A673 (cell line): ENCODE results near the gene TMOD3. TPM values are rescaled to one million over a fixed set of nuclear protein-coding genes. Genes with fewer than 3 reads are reported as not detected.

ENCODE experiments used
- BruUV-seq: library from RNA; stranded (reverse); fragments of 400-500 nt; replicated peaks from 2 replicates; lab custom pipeline; 2021; lab: Mats Ljungman, UMichigan
- CTCF ChIA-PET: fragments of 300-600 bp; sonication (Branson Sonifier 250); formaldehyde crosslinking; loops from one replicate; lab custom pipeline; 2022; ENCODE audit warnings: antibody characterized with exemption; lab: Charles Lee
- POLR2A ChIA-PET: fragments of 300-600 bp; sonication (Branson Sonifier 250); formaldehyde crosslinking; loops from one replicate; lab custom pipeline; 2022; ENCODE audit warnings: antibody characterized with exemption; ENCODE audit not compliant: low non-redundant PET; lab: Charles Lee
- DNase-seq: peaks from one replicate; pipeline ENCODE4 v3.0.0-alpha.2; 2015; ENCODE audit warnings: low spot score
- H3K27ac ChIP-seq: fragments of 200-600 bp; sonication (generic); 2 replicates; pipeline ENCODE4 v1.5.1; 2016; ENCODE audit warnings: mixed run types, low read depth, mild to moderate bottlenecking, mixed read lengths, antibody characterized with exemption, low read length; ENCODE audit not compliant: poor library complexity, severe bottlenecking
- H3K27me3 ChIP-seq: fragments of 200-600 bp; sonication (generic); replicated peaks from 2 replicates; pipeline ENCODE4 v1.6.1; 2017; ENCODE audit warnings: mixed run types, low read depth, mild to moderate bottlenecking, mixed read lengths, antibody characterized with exemption, low read length; ENCODE audit not compliant: insufficient read depth, poor library complexity
- H3K36me3 ChIP-seq: fragments of 200-600 bp; sonication (generic); 2 replicates; pipeline ENCODE4 v1.6.1; 2016; ENCODE audit warnings: mixed run types, mild to moderate bottlenecking, mixed read lengths, antibody characterized with exemption, low read length; ENCODE audit not compliant: insufficient read depth, poor library complexity, severe bottlenecking
- H3K4me1 ChIP-seq: fragments of 200-600 bp; sonication (generic); 2 replicates; pipeline ENCODE4 v1.6.1; 2017; ENCODE audit warnings: mixed run types, mild to moderate bottlenecking, mixed read lengths, antibody characterized with exemption, low read length; ENCODE audit not compliant: insufficient read depth, poor library complexity, severe bottlenecking
- H3K4me3 ChIP-seq: fragments of 200-600 bp; sonication (generic); 2 replicates; pipeline ENCODE4 v1.5.1; 2016; ENCODE audit warnings: low read depth, mixed run types, mild to moderate bottlenecking, mixed read lengths, low read length; ENCODE audit not compliant: poor library complexity, severe bottlenecking
- H3K9me3 ChIP-seq: fragments of 200-600 bp; sonication (generic); 2 replicates; pipeline ENCODE4 v1.6.1; 2016; ENCODE audit warnings: mixed run types, low read depth, mild to moderate bottlenecking, mixed read lengths, antibody characterized with exemption, low read length; ENCODE audit not compliant: poor library complexity, severe bottlenecking
- EZH2 ChIP-seq: fragments of 200-600 bp; sonication (generic); IDR thresholded peaks from 2 replicates; pipeline ENCODE4 v1.6.1; 2017; ENCODE audit warnings: borderline replicate concordance, low read depth, mild to moderate bottlenecking, mixed read lengths, antibody characterized with exemption, low read length; ENCODE audit not compliant: poor library complexity, severe bottlenecking
- intact Hi-C: fragments of 100-400 bp; cut with micrococcal nuclease; formaldehyde crosslinking; loops from one replicate; pipeline ENCODE4 v1.10.0; 2022; ENCODE audit not compliant: unreplicated experiment
- total RNA-seq: library from RNA; stranded (reverse); gene quantifications from 2 replicates; pipeline ENCODE4 v1.2.3, GENCODE V29; 2021
- TF ChIP-seq, protein P1 (sequence below): fragments of 300-800, 200-600 bp; sonication (generic); conservative IDR thresholded peaks from 2 replicates; pipeline ENCODE4 v1.5.1; 2017; ENCODE audit warnings: low read depth, mild to moderate bottlenecking, antibody characterized with exemption, low read length, moderate library complexity, mixed read lengths

Gene TMOD3
- total RNA-seq, 1 experiment from 2014 or later: 66.6 TPM

DNA sequence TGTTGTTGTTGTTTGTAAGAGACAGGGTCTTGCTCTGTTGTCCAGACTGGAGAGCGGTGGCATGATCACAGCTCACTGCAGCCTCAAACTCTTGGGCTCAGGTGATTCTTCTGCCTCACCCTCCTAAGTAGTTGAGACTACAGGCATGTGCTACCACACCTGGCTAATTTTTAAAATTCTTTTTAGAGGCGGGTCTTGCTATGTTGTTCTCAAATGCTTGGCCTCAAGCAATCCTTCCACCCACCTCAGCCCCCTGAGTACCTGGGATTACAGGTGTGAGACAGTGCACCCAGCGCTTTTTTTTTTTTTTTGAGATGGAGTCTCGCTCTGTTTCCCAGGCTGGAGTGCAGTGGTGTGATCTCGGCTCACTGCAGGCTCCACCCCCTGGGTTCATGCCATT is 46.7 kb downstream of the TMOD3 start:
- Histone ChIP-seq H3K36me3 (no peaks in the 10 kb centered on the region), H3K4me3 (no peak overlapping the region), H3K27me3 (no peaks in the 10 kb centered on the region), H3K9me3 (no peaks in the 10 kb centered on the region), H3K4me1 (peaks cover 27% of the 10 kb centered on the region), H3K27ac (no peak overlapping the region)
- POLR2A ChIA-PET: no interaction called here
- no peak for DNase-seq
- intact Hi-C loops: no loop called here
- CTCF ChIA-PET: no interaction called here
- no peak for TF ChIP-seq EZH2
- TF ChIP-seq, protein P1, sequence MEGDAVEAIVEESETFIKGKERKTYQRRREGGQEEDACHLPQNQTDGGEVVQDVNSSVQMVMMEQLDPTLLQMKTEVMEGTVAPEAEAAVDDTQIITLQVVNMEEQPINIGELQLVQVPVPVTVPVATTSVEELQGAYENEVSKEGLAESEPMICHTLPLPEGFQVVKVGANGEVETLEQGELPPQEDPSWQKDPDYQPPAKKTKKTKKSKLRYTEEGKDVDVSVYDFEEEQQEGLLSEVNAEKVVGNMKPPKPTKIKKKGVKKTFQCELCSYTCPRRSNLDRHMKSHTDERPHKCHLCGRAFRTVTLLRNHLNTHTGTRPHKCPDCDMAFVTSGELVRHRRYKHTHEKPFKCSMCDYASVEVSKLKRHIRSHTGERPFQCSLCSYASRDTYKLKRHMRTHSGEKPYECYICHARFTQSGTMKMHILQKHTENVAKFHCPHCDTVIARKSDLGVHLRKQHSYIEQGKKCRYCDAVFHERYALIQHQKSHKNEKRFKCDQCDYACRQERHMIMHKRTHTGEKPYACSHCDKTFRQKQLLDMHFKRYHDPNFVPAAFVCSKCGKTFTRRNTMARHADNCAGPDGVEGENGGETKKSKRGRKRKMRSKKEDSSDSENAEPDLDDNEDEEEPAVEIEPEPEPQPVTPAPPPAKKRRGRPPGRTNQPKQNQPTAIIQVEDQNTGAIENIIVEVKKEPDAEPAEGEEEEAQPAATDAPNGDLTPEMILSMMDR: no peak
- BruUV-seq: no TSS peak

DNA sequence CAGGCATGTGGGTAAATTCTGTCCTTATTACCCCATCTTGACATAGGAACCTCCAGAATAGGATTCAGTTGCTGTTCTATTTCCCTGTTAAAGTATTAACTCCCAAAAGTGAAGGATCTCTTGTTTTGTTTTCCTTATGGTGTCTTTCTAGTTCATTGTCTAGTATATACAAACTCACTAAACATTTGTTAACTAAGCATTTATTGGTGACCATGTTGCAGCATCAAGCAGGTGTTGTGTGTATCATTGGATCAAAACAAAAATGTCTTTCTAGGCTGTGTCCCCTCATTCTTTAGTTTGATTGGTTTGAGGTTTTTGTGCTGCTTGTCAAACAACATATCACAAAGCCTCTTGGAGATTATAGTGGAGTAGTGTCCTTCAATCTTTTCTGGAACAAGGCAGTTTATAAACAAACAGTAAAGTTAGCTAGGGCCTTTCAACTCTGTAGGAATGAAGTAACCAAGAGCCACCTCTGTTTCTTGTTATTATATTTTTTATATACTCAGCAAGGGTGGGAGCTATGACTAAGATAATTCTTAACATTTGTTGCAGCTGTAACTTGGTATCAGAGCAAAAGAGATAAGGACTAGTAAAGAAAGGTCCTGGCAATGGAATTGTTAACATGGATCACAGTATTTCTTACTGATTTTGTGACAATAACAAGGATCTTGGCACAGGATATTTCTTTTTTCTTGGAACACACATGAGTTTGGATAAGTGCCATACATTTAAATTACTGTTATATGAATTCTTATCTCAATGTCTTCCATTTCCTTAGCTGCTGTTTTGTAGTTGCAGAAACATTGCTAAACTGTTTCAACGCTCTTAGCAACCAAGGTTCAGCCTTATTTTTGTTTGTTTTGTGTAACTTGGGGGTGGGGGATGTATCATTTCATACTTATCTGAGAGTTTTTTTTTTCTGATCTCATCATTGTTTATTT is 49.3 kb downstream of the TMOD3 start:
- ChIA-PET POLR2A (no interaction called here), CTCF (interaction anchor here (0.6 kb wide), 1 partner anchor 13 kb away, joined by 10 read pairs; no protein-coding TSS in a partner anchor)
- TF ChIP-seq, protein P1: no peak
- no peaks in the 10 kb centered on the region for H3K27me3 ChIP-seq
- intact Hi-C loops: no loop called here
- H3K4me3 ChIP-seq: no peak overlapping the region
- H3K9me3 ChIP-seq: no peaks in the 10 kb centered on the region
- peak; percentile 42 for DNase-seq
- H3K36me3 ChIP-seq: no peaks in the 10 kb centered on the region
- BruUV-seq: no TSS peak
- H3K4me1 ChIP-seq: peaks cover 42% of the 10 kb centered on the region
- H3K27ac ChIP-seq: peak overlapping the region; percentile 36

DNA sequence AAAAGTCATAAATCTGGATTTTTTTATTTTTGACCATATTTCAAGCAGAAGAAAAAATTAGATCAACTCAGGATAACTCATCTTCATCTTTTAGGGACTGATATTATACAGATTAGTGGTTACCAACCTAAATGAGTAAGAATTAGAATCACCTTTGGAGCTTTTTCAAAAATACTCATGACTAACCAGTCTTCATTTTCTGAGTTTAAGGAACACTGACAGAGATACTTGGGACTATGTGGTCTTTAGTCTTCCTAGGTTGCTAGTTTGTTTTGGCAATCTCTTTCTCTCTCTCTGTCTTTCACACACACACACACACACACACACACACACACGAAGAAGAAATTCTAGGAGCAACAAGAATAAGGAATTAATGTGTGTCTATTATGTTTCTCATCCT is 50.1 kb downstream of the TMOD3 start:
- ChIA-PET POLR2A (interaction anchor here (0.7 kb wide), 1 partner anchor 490 kb away, joined by 3 read pairs; no protein-coding TSS in a partner anchor), CTCF (no interaction called here)
- H3K4me1 ChIP-seq: peaks cover 48% of the 10 kb centered on the region
- peak overlapping the region; percentile 36 for H3K27ac ChIP-seq
- TF ChIP-seq, protein P1: no peak
- no peak for TF ChIP-seq EZH2
- H3K4me3 ChIP-seq: no peak overlapping the region
- DNase-seq: no peak
- no peaks in the 10 kb centered on the region for H3K36me3 ChIP-seq
- BruUV-seq: no TSS peak
- intact Hi-C loops: no loop called here
- no peaks in the 10 kb centered on the region for H3K27me3 ChIP-seq
- H3K9me3 ChIP-seq: no peaks in the 10 kb centered on the region
